Embryonic facial prominence (tissue), 1 donor: ENCODE data around the gene OR2A1.
"Not testable (repeated sequence)": the region's sequence is repeated elsewhere in the genome, so short reads cannot be mapped to it uniquely, and the experiment has no call there.

Experiments
- DNase-seq: peaks from one replicate; pipeline ENCODE4 v3.0.0-alpha.2; 2016; ENCODE audit errors: extremely low spot score

The OR2A1 gene

DNA sequence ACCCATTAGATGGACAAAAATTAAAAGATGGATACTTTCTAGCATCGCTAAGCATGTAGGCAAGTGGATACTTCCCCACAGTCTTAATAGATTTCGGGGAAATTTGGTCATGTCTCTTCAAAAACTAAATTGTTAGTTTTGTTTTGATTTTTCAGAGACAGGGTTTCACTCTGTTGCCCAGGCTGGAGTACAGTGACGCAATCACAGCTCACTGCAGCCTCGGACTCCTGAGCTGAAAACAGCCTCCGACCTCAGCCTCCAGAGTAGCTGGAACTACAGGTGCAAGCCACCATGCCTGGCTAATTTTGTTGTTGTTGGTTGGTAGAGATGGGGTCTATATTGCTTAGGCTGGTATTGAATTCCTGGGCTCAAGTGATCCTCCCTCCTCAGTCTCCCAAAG is 13.6 kb downstream of the OR2A1 start:
- DNase-seq = not testable (repeated sequence)

GRCh38 chr7:144330044-144330443 is 17.8 kb downstream of the OR2A1 start:
- not testable (repeated sequence) for DNase-seq

DNA sequence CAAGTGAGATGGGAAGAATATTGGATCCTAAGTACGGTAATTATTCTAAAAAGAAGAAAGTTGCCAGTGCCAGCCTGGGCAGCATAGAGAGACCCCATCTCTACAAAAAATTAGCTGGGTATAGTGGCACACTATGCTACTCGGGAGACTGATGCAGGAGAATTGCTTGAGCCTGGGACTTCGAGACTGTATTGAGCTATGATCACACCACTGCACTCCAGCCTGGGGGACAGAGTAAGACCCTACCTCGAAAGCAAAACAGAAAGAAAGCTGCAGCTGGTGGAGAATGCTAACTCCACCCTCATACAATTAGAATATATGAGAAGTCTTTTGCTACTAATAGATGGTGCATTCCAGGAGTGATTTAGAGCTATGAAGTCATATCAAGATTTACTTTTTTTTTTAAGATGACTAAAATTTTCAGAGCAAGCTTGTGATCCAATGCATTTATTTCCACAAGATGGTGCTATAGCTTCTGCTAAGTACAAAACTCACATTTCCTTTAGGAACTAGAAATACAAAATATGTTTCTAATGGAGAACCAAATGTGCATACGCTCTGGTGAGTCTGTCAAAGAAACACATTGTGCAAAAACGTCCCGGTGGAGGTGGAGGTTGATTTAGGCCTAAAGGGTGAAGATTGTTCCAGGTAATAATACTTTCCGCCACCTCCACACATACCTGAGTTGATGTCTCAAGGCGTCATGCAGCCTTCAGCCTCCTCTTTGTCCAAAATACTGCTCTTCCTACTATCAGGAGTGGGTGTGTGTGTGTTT is 19.2 kb downstream of the OR2A1 start:
- DNase-seq = not testable (repeated sequence)

- not testable (repeated sequence) for DNase-seq
These were observed 19.7 kb downstream of the OR2A1 start for GRCh38 chr7:144331996-144332288.

DNA sequence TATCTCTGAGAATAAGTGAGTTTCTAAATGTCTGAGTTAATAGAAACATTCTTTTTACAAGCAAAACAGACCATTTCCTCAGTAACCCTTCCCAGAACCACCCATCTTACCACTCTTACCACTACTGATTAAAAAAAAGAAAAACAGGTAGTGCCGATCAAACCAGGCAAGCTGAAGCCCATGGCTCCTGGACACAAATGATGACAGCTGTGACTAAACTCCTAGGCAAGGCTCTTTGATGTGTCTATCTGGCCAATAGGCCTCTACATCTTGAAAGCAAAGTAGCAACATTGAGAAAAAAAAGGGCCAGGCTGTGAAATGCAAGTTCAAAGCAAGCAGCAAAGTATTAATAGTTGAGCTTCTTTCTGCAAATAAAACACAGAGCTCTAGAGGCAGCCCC is 36.4 kb downstream of the OR2A1 start:
- not testable (repeated sequence) for DNase-seq

DNA sequence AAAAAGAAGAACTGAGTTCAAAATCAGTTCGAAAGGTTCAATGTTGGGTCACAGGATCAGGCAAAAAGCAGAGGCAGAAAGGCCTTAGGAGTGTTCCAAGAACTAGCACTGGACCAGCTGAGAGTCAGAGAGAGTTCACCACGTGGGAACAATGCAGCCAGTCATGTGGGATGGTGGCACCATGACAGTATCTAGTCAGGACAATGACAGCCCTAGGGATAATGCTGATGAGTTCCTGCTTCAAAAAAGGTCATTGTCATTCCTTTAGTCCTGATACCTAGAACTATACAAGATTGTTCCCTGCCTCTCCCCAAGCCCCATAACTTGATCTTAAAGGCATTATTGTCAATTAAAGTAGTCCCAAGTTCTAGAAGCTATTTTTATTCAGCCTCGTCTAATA is 39.4 kb downstream of the OR2A1 start:
- not testable (repeated sequence) for DNase-seq

- not testable (repeated sequence) for DNase-seq
These were observed 43.1 kb downstream of the OR2A1 start, which contains the start of gene ARHGEF5 for GRCh38 chr7:144355176-144355822. Gene ARHGEF5 (plus strand): TSS chr7:144355402. CDS start chr7:144362670, 7,268 bp downstream.

DNA sequence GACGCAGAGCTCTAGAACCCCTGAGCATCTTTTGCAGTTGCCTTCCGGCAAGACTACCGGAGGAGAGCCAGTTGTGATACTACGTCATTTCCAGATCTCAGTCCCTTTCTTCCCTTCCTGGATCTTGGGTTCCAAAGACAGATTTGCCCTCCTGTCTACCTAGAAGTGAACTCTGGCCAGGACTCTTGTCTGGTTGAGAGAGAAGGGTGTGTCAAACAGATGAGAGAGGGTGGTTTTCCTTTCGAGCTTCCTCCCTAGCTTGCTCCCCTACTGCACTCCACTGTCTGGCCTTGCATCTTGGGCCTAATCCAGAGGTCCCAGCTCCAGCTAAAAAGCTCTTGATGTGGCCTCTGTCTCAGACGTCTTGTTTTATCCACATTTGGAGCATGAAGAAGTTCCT is 44.0 kb downstream of the OR2A1 start:
- DNase-seq = not testable (repeated sequence)

DNA sequence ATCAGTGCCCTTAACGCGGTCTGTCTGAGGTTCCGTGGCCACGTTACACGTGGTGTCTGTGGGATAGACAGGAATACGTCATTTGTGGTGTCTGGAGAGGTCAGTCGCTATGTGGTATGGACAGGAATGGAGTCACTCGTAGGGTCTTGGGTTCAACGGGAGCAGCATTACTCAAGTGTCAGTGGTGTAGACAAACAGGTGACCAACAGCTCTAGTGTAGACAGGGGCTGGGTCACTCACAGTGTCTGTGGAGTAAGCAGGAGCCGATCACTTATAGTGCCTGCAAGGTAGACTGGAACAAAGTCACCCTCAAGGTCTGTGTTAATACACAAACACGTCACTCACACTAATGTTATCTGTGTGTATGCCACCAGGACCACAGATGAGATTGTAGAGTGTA is 44.6 kb downstream of the OR2A1 start:
- DNase-seq = not testable (repeated sequence)

- not testable (repeated sequence) for DNase-seq
These were observed 49.8 kb downstream of the OR2A1 start for GRCh38 chr7:144362061-144362460.

DNA sequence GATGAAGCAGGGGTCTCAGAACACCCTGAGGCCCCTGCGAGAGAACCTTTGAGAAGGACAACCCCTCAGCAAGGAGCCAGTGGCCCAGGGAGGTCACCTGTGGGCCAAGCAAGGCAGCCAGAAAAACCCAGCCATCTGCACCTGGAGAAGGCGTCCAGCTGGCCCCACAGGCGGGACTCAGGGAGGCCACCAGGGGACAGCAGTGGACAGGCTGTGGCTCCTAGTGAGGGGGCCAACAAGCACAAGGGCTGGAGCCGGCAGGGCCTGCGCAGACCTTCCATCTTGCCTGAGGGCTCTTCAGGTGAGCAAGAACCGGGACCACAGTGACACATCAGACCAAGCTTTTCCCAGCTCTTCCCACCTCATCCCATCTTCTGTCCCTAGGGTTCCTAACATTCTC is 53.3 kb downstream of the OR2A1 start:
- not testable (repeated sequence) for DNase-seq

GRCh38 chr7:144367250-144367649 is 55.0 kb downstream of the OR2A1 start:
- not testable (repeated sequence) for DNase-seq

DNA sequence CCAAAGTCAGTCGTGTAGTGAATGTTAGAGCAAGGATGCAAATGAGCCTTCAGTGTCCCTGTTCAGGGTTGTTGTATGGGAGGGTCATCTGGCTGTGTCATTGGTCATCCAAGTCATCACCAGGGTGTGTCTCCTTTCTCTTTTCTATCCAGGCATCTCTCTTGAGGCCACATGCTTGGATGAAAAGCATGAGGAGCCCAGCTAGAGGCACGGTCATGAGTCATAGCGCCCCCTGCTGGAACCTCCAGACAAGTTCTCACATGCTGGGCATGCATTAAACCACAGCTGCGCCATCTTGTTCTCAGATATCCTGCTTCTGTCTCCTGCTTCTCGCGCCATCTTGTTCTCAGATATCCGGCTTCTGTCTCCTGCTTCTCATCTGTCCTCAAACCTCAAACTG is 57.0 kb downstream of the OR2A1 start:
- not testable (repeated sequence) for DNase-seq
